Kidney glomerular epithelial cell (primary cell): ENCODE data around the gene COL5A1.
"Not testable (repeated sequence)": the region's sequence is repeated elsewhere in the genome, so short reads cannot be mapped to it uniquely, and the experiment has no call there.

ENCODE experiments used
- DNase-seq: peaks from one replicate; lab custom pipeline; 2025; lab: John Stamatoyannopoulos, UW

COL5A1 gene

GRCh38 chr9:134676886-134677285 is 35.3 kb downstream of the COL5A1 start:
- DNase-seq: no peak

DNA sequence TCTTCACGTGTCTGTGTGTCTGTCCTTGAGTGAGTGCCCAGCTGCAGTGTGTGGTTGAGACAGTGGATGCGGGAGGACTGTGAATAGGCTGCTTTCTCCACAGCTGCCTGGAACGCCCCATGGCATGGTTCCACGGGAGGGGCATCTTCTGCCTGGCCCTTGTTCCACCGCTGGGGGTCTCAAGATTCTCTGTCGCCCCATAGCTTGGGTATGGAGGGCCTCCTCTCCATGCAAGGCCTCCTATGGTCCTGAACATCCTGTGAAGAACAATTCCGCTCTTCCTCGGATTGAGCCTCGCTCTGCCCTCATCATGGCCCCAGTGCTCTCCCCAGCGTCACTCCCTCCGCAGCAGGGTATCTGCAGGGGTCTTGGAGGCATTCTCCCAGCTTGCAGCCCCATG is 36.1 kb downstream of the COL5A1 start:
- no peak for DNase-seq

DNA sequence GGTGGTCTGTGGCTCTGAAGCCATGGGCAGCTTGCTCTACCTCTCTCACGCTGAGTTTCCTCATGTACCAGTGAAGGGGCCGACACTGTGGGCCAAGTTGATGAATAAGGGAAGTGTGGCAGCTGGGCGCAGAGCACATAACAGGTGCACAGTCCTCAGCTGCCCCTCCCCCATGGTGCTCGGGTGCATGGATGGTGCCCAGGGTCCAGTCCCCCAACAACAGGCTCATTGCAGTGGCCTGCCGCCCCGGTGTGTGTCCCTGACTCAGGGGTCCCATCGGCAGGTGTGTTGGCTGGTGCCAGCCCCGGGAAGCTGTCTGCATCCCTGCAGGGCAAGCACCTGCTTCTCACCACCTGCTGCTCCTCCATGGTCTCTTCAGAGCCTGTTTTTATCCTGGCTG is 36.6 kb downstream of the COL5A1 start:
- DNase-seq: no peak

GRCh38 chr9:134678666-134679443 is 37.3 kb downstream of the COL5A1 start:
- DNase-seq: no peak

- DNase-seq: no peak
These were observed 38.2 kb downstream of the COL5A1 start for GRCh38 chr9:134679616-134680392.

GRCh38 chr9:134680393-134681060 is 38.9 kb downstream of the COL5A1 start:
- no peak for DNase-seq

DNA sequence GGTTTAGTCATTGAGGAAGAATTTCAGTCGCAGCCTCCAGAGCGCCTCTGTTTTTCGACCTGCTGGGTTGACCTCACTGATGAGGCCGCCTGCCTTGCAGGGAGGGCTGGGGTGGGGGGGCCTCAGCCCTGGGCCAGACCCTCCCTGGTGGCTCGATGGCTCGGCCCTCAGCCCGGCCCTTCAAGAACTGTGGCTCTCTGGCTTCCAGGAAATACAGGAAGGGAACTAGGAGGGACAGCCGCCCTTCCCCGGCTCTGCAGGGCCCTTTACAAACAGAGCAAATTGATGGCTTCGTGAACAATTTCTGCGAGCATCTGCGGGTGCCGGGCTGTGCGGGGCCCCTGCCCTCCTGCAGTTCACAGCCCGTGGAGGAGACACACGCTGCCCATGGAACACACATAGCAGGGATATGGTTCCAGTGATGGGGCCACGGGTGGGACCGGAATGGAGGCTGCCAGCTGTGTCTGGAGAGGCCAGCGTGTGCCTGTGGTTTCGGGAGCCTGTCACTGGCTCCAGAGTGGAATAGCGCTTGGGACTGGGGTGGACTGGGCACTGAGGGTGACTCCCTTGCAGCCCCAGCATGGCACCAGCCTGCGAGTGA is 39.6 kb downstream of the COL5A1 start:
- no peak for DNase-seq

DNA sequence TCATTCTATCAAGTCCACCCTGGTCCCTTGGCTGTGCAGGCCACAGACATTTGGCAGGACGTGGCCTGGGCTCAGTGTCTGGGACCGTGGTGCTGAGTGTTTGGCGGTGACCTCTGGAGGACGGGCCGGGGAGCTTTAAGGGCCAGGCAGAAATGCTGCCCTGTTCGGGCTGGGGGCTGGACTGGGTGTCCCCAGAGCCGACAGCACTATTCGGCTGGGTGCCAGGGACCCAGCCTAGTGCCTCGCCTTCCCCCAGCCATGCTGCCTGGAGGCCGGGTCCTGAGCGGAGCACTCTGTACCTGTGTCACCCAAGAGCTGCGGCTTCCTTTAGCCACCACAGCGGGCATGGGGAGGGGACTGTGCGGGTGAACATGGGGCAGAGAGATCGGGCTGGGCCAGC is 40.4 kb downstream of the COL5A1 start:
- DNase-seq: no peak

GRCh38 chr9:134682651-134683364 is 41.2 kb downstream of the COL5A1 start:
- DNase-seq: no peak

GRCh38 chr9:134683714-134684374 is 42.2 kb downstream of the COL5A1 start:
- no peak for DNase-seq

GRCh38 chr9:134684375-134684723 is 42.7 kb downstream of the COL5A1 start:
- DNase-seq: no peak

GRCh38 chr9:134684941-134685340 is 43.3 kb downstream of the COL5A1 start:
- DNase-seq: not testable (repeated sequence)

GRCh38 chr9:134685784-134686183 is 44.2 kb downstream of the COL5A1 start:
- no peak for DNase-seq

GRCh38 chr9:134686896-134687295 is 45.3 kb downstream of the COL5A1 start:
- DNase-seq: no peak

- DNase-seq: no peak
These were observed 46.0 kb downstream of the COL5A1 start for GRCh38 chr9:134687556-134687955.

GRCh38 chr9:134688231-134688630 is 46.6 kb downstream of the COL5A1 start:
- DNase-seq: no peak

DNA sequence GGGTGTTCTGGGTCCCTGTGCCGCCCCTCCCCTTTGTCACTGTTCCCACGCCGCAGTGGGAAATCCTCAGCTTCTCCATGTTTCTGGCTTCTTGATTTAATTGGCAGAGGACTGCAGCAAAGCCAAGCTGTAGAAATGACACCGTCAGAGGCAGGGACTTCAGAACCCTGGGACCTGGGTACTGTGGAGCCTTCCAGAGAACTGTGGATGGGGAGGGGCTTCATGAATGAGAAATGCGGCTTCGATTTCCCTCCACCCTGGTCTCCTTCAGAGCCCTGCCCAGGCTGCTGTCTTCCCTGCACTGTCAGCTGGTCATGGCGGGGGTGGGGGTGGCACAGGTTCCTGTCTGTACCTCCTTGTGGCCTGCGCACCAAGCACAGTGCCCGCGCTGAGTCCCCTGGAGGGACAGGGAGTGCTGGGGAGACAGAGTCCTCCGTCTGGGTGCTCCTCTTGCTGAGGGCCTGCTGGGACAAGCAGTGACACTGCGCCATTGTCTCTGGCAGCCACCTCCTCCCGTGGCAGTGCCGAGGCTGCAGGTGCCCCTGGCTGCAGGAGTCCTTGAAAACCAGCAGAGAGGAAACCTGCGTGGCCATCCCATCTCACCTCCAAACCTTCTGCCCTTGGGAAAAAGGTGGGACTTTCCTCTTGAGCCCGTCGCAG is 47.2 kb downstream of the COL5A1 start:
- DNase-seq: no peak

GRCh38 chr9:134689321-134690181 is 47.9 kb downstream of the COL5A1 start:
- DNase-seq: peak; percentile 16

DNA sequence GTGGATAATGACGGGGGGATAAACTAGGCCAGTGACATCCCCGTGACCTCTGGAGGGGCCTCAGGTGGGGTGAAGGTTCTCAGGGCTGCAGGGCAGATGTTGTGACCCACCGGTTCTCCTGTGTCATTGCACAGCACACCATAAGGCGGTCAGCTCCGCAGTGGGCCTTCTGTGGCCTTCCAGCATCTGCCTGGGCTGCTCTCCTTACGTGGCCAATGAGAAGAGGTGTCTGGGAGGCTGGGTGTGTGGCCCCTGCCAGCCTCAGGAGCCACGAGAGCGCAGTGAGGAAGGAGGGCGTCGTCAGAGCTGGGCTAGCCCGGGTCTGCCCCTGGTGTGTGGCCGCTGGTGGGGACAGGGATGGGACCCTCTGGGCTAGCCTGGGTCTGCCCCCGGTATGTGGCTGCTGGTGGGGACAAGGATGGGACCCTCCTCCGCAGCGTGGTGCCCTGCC is 48.7 kb downstream of the COL5A1 start:
- no peak for DNase-seq
